Upper lobe of right lung (tissue), 1 donor: ENCODE results near the gene CDK12. TPM values are rescaled to one million over a fixed set of nuclear protein-coding genes. Genes with fewer than 3 reads are reported as not detected.

Experiments used
- ATAC-seq: fragments of 200-7000 bp; cut with Tn5 transposase; one replicate; pipeline ENCODE4 v1.9.1; 2020; ENCODE audit warnings: mild to moderate bottlenecking, moderate library complexity
- DNase-seq: peaks from one replicate; pipeline ENCODE4 v3.0.0-alpha.2; 2020
- H3K27ac ChIP-seq: fragments of 200-600 bp; one replicate; pipeline ENCODE4 v1.8.0; 2022
- H3K27me3 ChIP-seq: fragments of 200-600 bp; one replicate; pipeline ENCODE4 v1.8.0; 2022; ENCODE audit warnings: mild to moderate bottlenecking
- H3K36me3 ChIP-seq: fragments of 200-600 bp; one replicate; pipeline ENCODE4 v1.8.0; 2022
- H3K4me1 ChIP-seq: fragments of 200-600 bp; one replicate; pipeline ENCODE4 v1.8.0; 2022
- H3K4me3 ChIP-seq: fragments of 200-600 bp; one replicate; pipeline ENCODE4 v1.8.0; 2022; ENCODE audit warnings: mild to moderate bottlenecking
- H3K9me3 ChIP-seq: fragments of 200-600 bp; one replicate; pipeline ENCODE4 v1.8.0; 2022
- intact Hi-C: fragments of 100-400 bp; cut with DNase I; formaldehyde crosslinking; loops from one replicate; pipeline ENCODE4 v1.11.0; 2022
- total RNA-seq: library from RNA; stranded (reverse); fragmentation: NEBNext Ultra II Directional; extraction: Animal tissue kit (Norgen Biotek cat#: 25700); gene quantifications from one replicate; pipeline ENCODE4 v1.2.1, GENCODE V29; 2021
- TF ChIP-seq, protein P1 (sequence below): fragments of 200-600 bp; IDR thresholded peaks from one replicate; pipeline ENCODE4 v1.8.0; 2022; ENCODE audit warnings: antibody characterized with exemption
- donor health status: DM: no; HTN: yes; CAD: no; lungs with severe emphysema.

The CDK12 gene
- total RNA-seq, 1 donor from 2014 or later: 53.6 TPM

DNA sequence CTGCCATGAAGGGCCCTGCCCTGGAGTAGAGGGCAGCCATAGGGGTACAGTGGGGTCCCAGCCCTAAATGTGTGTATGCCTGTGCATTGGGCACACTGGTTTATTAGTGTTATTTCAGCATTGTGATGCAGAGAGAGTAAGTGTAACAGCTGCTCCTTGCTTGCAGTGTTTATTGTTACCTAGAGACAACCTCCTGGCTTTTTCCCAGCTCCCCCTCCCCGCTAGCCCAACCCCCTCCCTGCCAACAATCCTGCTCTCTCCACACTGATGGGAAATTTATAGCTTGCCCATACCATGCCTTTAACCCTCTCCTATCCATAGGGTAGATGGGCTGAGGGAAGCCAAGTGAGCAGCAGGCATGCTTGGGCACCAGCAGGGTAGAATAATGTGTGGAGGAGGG lies 95.1 kb downstream of the CDK12 start:
- Histone ChIP-seq H3K27me3 (no peaks in the 10 kb centered on the region), H3K36me3 (peaks cover 71% of the 10 kb centered on the region), H3K4me1 (no peaks in the 10 kb centered on the region), H3K27ac (no peak overlapping the region), H3K4me3 (no peak overlapping the region), H3K9me3 (no peaks in the 10 kb centered on the region)
- no peak for DNase-seq
- no peak for ATAC-seq
- intact Hi-C loops: no loop called here
- TF ChIP-seq, protein P1, sequence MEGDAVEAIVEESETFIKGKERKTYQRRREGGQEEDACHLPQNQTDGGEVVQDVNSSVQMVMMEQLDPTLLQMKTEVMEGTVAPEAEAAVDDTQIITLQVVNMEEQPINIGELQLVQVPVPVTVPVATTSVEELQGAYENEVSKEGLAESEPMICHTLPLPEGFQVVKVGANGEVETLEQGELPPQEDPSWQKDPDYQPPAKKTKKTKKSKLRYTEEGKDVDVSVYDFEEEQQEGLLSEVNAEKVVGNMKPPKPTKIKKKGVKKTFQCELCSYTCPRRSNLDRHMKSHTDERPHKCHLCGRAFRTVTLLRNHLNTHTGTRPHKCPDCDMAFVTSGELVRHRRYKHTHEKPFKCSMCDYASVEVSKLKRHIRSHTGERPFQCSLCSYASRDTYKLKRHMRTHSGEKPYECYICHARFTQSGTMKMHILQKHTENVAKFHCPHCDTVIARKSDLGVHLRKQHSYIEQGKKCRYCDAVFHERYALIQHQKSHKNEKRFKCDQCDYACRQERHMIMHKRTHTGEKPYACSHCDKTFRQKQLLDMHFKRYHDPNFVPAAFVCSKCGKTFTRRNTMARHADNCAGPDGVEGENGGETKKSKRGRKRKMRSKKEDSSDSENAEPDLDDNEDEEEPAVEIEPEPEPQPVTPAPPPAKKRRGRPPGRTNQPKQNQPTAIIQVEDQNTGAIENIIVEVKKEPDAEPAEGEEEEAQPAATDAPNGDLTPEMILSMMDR: no peak

DNA sequence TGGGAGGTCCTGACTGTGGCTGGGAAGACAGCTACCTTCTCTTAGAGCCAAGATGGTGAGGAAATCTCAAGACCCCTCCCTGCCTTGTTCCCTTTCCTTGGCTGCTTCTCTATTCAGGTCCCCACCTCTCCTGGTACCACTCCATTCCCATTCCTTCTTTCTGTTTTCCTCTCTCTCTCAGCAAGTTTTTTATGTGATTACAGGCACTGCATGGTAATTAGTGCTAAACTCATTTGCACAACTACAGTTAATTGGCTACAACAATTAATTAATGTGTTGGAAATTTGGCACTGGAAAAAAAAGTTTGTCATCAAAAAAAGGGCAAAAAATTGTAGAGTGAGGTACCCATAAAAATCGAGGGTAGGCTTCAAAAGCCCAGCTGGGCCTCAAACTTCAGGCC lies 101.1 kb downstream of the CDK12 start:
- DNase-seq: no peak
- no peak for ATAC-seq
- no peak overlapping the region for H3K27ac ChIP-seq
- no peaks in the 10 kb centered on the region for H3K27me3 ChIP-seq
- intact Hi-C loops: no loop called here
- no peak overlapping the region for H3K4me3 ChIP-seq
- peaks cover 62% of the 10 kb centered on the region for H3K36me3 ChIP-seq
- H3K9me3 ChIP-seq: no peaks in the 10 kb centered on the region
- TF ChIP-seq, protein P1: no peak
- no peaks in the 10 kb centered on the region for H3K4me1 ChIP-seq

DNA sequence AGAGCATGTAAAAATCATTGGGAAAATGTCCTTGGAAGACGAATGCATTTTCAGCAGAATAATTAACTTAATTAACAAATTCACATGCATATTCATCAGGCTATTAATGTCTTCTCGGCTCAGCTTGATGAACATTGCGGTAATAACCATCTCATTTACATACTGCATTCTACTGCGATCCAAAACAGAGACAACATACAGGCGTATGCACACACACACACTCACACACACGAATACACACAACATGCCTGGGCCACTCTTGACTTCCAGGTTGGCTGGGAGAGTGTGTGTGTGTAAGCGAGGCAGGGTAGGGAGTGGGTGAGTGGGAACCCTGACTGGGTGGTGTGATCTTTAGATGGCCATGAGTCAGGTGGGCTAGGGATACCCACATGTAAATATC lies 101.7 kb downstream of the CDK12 start:
- no peaks in the 10 kb centered on the region for H3K9me3 ChIP-seq
- no peaks in the 10 kb centered on the region for H3K4me1 ChIP-seq
- DNase-seq: no peak
- H3K27me3 ChIP-seq: no peaks in the 10 kb centered on the region
- intact Hi-C loops: no loop called here
- TF ChIP-seq, protein P1: no peak
- peaks cover 62% of the 10 kb centered on the region for H3K36me3 ChIP-seq
- H3K4me3 ChIP-seq: no peak overlapping the region
- ATAC-seq: no peak
- no peak overlapping the region for H3K27ac ChIP-seq

DNA sequence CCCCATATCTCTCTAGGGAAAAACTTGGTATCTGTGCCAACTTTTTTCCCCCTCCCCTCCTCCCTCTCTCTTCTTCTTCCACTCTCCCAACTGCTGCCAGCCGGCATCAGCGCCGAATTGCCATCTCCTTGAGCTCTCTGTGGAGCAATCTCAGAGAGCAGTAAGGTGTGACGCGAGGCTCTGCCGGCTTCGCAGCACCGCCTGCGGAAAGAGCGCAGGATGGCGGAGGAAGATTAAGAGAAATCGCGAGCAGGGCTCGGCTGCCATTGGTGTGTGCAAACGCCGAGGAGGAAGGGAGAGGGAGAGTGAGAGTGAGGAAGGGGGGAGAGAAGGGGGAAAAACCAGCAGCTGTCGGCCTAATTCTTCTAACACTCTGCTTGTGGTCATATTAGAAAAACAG lies 102.2 kb downstream of the CDK12 start:
- TF ChIP-seq, protein P1: no peak
- H3K4me3 ChIP-seq: no peak overlapping the region
- no peak for ATAC-seq
- no peak for DNase-seq
- no peaks in the 10 kb centered on the region for H3K27me3 ChIP-seq
- intact Hi-C loops: no loop called here
- no peak overlapping the region for H3K27ac ChIP-seq
- no peaks in the 10 kb centered on the region for H3K4me1 ChIP-seq
- no peaks in the 10 kb centered on the region for H3K9me3 ChIP-seq
- peaks cover 59% of the 10 kb centered on the region for H3K36me3 ChIP-seq

DNA sequence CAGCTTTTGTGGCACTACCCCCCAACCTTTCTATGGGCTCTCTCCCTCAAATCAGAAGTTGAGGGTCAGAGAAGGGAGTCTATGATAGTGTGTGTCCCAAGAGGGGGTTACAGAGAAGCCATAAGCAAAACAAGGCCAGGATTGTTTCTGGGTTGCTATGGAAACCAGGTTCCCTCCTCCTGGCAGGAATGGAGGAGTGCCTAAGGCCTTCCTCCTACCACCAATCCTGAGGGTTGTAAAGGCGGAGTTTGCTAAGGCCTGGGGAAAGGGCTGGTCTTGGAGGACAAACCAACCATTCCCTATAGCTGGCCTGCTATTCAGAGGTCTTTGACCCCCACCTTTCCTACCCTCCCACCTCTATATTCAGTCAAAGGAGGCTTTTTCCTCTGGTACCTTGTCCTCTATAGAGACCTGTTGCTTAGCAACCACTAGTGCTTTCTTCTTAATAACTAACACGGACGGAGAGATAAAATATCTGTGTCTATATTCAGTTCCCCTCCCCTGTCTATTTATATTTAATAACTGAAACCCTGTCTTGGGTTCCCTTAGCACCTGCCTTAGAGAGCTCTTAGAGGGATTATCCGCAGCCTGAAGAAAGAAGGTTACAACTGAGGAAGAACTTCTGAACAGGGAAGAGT lies 103.0 kb downstream of the CDK12 start:
- TF ChIP-seq, protein P1: no peak
- DNase-seq (no peak), ATAC-seq (no peak)
- intact Hi-C loops: no loop called here
- H3K9me3 ChIP-seq: no peaks in the 10 kb centered on the region
- no peak overlapping the region for H3K4me3 ChIP-seq
- H3K36me3 ChIP-seq: peaks cover 55% of the 10 kb centered on the region
- no peak overlapping the region for H3K27ac ChIP-seq
- no peaks in the 10 kb centered on the region for H3K27me3 ChIP-seq
- H3K4me1 ChIP-seq: no peaks in the 10 kb centered on the region
